Liver (tissue), 2 donors: ENCODE measurements around the gene STAB1.

ENCODE experiments used
- ATF3 ChIP-seq: IDR thresholded peaks from 2 replicates; pipeline ENCODE4 v1.6.1; 2016; ENCODE audit warnings: antibody characterized with exemption
- FOXA1 ChIP-seq: IDR thresholded peaks from 2 replicates; pipeline ENCODE4 v1.6.1; 2016; ENCODE audit warnings: antibody characterized with exemption
- REST ChIP-seq: IDR thresholded peaks from 2 replicates; pipeline ENCODE4 v1.6.1; 2016; ENCODE audit warnings: antibody characterized with exemption, mild to moderate bottlenecking
- donor health status: healthy.

GRCh38 chr3:52461874-52462273 is 33.3 kb upstream of the STAB1 start:
- no peak for TF ChIP-seq ATF3
- no peak for TF ChIP-seq FOXA1
- no peak for TF ChIP-seq REST
